Adipose tissue (tissue), 3 donors: ENCODE results near the gene FAM241A. TPM values are rescaled to one million over a fixed set of nuclear protein-coding genes. Genes with fewer than 3 reads are reported as not detected.

Experiments
- H3K27ac ChIP-seq: one replicate; pipeline ENCODE4 v1.5.1; 2013; ENCODE audit warnings: low read depth, low read length
- WGBS, 3 donors: extraction: QIAGEN DNeasy Blood & Tissue Kit; methylation state at CpG; one replicate each; pipeline ENCODE4 v1.1.7; 2013; 5-methylcytosine and 5-hydroxymethylcytosine counted together
- polyA plus RNA-seq, 3 donors: library from polyadenylated mRNA; stranded (reverse); fragments of 200-250 nt; gene quantifications; one replicate each; pipeline ENCODE4 v1.2.3, GENCODE V29; 2013
- donor health status: healthy with polysubstance abuse.
- donor health status: Bipolar disorder and iron deficiency.
- donor health status: healthy.

The FAM241A gene
- polyA plus RNA-seq, 3 donors = 1.2 to 13.8 (median 11.5) TPM

DNA sequence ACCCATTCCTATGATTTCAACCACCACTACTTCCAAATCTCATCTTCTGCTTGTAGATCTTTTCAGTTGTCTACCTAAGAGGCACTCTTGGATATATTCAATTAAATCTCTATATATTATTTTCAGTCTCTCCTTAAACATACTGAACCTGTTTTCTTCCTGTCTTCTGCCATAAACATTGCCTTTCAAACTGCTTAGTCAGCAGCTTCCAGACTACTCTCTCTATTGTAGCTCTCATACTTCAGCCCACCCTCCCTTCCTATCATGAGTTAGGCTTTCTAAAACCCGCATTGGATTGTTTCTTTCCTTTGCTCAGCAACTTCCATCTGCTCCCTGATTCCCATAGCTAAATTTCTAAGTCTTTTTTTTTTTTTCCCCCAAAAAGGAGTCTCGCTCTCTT is 90.8 kb downstream of the FAM241A start:
- 88 to 94% (median 92%) methylated on average over 2 of the region's 2 CpGs for WGBS, 3 donors
- H3K27ac ChIP-seq = no peak overlapping the region

- H3K27ac ChIP-seq = no peak overlapping the region
- 89 to 100% (median 95%) methylated on average over 2 of the region's 2 CpGs for WGBS, 3 donors
These were observed 93.6 kb downstream of the FAM241A start for GRCh38 chr4:112238833-112239232.

Other genes with a start within 250 kb of the FAM241A start
- gene AP1AR, start 86.3 kb downstream of the FAM241A start, polyA plus RNA-seq = 1 to 10 TPM; 4.7 to 9.4 (median 9.2) TPM
- gene TIFA, start 140.4 kb downstream of the FAM241A start, polyA plus RNA-seq = 10 to 100 TPM; 10.5 to 20.5 (median 12.9) TPM
- 10 to 100 TPM in 1 of 3 donors, 1 to 10 TPM in 2; 3.0 to 10.9 (median 9.3) TPM for gene ALPK1, start 151.9 kb downstream of the FAM241A start, polyA plus RNA-seq